NCI-H2081 treated with DMSO at 0.1 percent for 48 hours (cell line): ENCODE measurements around the gene ME3.

Experiments
- DNase-seq: peaks from one replicate; lab custom pipeline; 2025; lab: John Stamatoyannopoulos, UW

Gene ME3

GRCh38 chr11:86487671-86488070, 184.7 kb downstream of the ME3 start:
- DNase-seq, result no peak

- no peak for DNase-seq
Observed at GRCh38 chr11:86486261-86487030, 186.0 kb downstream of the ME3 start.

- no peak for DNase-seq
Observed at GRCh38 chr11:86484795-86485166, 187.6 kb downstream of the ME3 start.

- DNase-seq, result no peak
Observed at GRCh38 chr11:86483940-86484794, 188.2 kb downstream of the ME3 start.

GRCh38 chr11:86483610-86483939, 188.8 kb downstream of the ME3 start:
- no peak for DNase-seq

- no peak for DNase-seq
Observed at GRCh38 chr11:86482692-86483091, 189.7 kb downstream of the ME3 start.

- no peak for DNase-seq
Observed at GRCh38 chr11:86481399-86481798, 191.0 kb downstream of the ME3 start.

GRCh38 chr11:86478348-86478747, 194.1 kb downstream of the ME3 start:
- no peak for DNase-seq

GRCh38 chr11:86477495-86478155, 194.8 kb downstream of the ME3 start:
- no peak for DNase-seq

GRCh38 chr11:86476109-86476861, 196.1 kb downstream of the ME3 start:
- no peak for DNase-seq

- DNase-seq, result no peak
Observed at GRCh38 chr11:86475027-86475426, 197.4 kb downstream of the ME3 start.

- no peak for DNase-seq
Observed at GRCh38 chr11:86473991-86474833, 198.2 kb downstream of the ME3 start.

- no peak for DNase-seq
Observed at GRCh38 chr11:86469491-86470388, 202.7 kb downstream of the ME3 start.

- DNase-seq, result no peak
Observed at GRCh38 chr11:86468169-86468568, 204.2 kb downstream of the ME3 start.

- no peak for DNase-seq
Observed at GRCh38 chr11:86464509-86465221, 207.8 kb downstream of the ME3 start.

- DNase-seq, result no peak
Observed at GRCh38 chr11:86463955-86464354, 208.5 kb downstream of the ME3 start.

- DNase-seq, result no peak
Observed at GRCh38 chr11:86463120-86463519, 209.3 kb downstream of the ME3 start.

- no peak for DNase-seq
Observed at GRCh38 chr11:86461892-86462291, 210.5 kb downstream of the ME3 start.
